HG03175 (cell line): ENCODE data around the gene GLTP.

Experiments
- ATAC-seq: cut with Tn5 transposase; IDR thresholded peaks from one replicate; pipeline ENCODE4 v1.9.1; 2021; ENCODE audit warnings: mild to moderate bottlenecking, moderate library complexity; ENCODE audit not compliant: unreplicated experiment

The GLTP gene

DNA sequence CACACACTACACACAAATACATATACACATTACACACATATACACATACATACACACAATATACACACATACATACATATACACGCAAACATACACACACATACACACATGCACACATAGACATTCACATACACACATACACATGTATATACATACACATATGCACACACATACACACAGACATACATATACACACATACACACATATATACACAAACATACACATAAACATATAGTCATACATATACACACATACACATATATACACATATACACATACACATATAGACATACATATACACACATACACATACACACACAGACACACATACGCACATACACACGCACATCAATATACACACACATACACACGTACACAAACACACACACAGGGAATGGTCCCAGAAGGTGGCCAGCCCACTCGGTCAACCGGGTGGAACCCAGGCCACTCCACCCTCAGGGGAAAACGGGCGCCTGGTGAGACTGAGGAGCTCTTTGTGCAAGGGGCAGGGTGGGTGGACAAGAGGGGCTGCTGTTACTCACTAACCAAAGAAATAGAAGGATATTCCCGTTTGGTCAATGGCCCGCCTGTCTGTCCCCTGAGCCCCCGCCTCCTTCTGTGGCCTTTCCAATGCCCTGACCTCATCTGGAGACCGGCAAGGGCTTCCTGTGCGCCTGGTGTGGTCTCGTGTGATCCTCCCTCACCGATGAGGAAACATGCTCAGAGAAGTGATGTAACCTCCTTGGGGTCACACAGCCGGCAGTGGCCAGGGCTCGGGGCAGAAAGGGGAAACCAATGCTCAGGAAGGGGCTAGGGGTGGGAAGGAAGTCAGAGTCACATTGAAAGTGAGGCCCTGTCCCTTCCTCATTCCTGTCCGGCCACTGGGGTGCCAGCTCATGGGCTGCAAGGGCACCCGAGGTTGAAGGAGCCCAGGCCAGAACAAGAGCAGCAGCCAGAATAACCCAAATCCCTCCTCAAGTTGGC lies 52.5 kb downstream of the GLTP start:
- ATAC-seq: no peak

DNA sequence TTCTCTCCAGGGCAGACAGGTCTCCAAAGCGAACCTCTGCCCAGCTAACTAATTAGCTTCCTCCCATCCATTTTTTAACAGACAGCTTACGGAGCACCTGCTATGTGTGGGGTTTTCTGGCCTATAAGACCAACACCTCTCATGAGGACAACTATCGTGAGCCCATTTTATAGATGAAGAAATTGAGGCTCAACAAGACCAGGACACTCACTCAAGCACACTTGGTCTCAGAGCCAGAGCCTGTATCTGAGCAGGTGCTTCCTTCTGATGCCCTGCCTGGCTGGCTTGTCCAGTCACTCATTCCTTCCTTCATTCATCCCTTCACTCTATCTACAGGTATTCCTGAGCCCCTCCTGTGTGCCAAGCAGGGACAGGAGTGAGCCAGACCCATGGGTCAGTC lies 53.3 kb downstream of the GLTP start:
- ATAC-seq: no peak

DNA sequence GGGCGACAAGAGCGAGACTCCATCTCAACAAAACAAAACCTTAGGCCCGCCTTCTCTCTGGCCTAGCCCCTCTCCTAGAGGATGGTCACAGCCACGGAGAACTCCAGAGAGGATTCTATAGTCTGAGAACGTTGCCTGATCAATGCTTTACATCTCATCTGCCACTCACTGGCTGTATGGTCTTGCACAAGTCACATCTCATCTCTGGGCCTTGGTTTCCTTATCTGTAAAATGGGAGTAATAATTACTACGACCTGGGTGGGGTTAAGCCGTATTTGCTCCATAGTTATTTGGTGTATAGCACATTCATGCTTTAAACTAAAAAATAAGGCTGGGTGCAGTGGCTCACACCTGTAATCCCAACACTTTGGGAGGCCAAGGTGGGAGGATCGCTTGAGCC lies 55.6 kb downstream of the GLTP start:
- no peak for ATAC-seq

DNA sequence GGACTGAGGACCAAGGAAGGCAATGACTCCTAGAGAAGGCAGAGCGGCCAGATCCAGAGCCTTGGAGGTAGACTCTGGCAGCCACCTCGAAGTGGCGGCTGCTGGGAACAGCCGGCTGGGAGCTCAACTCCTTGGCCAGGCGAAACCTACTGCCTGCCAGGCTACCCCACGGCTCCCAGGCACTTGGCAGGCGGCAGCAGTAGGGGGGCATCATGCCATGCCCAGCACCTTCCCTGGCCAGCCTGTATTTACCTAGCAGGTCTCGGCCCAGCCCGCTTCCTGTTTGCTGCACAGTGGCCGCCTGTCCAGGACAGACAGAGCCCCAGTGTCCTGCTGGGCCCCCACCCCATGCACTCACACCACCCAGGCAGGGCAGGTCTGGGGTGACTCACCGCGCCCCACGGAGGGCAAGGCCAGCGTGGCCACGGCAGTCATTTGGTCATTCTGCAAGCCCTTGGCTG lies 57.4 kb downstream of the GLTP start:
- no peak for ATAC-seq

GRCh38 chr12:109822416-109822815 lies 57.9 kb downstream of the GLTP start:
- no peak for ATAC-seq

DNA sequence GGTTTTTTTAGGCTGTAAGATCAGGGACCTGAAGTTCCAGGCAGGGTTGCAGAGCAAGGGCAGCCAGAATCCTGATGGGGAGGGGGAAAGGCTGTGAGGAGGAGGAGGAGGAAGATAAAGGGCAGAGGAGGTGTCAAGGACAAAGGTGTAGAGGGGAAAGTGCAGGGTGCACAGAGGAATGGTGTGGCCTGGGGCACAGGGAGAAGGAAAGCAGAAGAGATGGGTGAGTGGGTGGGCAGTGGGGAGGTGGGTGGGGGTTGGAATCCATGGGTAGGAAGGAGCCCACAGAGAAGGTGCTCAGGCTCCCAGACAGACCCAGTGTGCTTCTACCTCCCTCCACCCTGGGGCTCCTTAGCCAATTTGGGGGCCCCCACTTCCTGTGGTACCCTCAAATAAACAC lies 58.4 kb downstream of the GLTP start:
- ATAC-seq: no peak

DNA sequence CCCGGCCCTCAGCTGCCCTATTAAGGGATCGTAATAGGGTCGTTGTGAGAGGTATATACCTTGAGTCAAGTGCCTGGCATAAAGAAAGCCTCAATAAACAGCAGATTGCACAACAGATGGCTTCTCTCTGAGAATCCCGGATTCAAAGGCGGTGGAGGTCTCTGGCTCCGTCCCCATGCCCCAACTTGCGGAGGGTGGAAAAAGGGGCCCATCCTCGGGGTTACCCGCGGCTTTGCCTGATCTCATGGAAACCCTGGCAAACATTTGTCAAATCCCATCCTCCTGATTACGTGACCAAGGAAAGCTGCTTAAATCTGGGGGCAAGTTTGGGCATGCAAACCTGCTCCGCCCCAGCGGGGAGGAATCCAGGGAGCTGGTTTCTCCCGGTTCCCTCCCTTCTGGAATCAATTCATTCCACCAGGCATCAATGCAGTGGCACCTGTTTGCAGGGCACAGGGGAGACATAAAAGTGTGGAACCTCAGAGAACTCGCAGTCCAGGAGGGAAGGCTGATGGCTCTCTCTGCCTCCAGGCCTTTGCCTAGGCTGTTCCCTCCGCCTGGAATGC lies 59.4 kb downstream of the GLTP start:
- no peak for ATAC-seq

DNA sequence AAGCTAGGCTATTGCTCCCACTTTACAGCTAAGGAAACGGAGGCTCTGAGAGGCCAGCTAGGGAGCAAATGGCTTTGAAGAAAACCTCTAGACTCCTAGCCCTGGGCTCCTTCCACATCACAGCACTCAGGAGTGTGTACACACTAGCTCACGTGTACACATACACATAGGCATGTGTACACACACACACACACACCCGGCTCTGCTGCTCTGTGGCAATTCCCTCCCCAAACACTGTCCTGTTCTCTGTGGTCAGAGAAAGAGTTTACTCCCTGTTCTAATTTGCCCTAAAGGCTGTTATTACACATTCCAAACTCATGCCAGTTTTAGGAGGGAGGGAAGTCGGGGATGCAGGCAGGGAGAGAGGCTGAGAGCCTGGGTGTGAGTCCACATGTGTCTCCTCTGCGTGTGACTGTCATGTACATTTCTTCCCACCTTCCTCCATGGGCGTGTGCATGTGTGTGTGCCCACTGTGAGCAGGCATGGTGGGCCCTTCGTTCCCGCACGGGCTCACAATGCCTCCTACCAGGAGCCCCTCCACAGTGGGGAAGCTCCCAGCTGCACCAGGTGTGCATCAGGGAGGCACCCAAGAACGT lies 61.3 kb downstream of the GLTP start:
- no peak for ATAC-seq

GRCh38 chr12:109818253-109818652 lies 62.1 kb downstream of the GLTP start:
- ATAC-seq: no peak

DNA sequence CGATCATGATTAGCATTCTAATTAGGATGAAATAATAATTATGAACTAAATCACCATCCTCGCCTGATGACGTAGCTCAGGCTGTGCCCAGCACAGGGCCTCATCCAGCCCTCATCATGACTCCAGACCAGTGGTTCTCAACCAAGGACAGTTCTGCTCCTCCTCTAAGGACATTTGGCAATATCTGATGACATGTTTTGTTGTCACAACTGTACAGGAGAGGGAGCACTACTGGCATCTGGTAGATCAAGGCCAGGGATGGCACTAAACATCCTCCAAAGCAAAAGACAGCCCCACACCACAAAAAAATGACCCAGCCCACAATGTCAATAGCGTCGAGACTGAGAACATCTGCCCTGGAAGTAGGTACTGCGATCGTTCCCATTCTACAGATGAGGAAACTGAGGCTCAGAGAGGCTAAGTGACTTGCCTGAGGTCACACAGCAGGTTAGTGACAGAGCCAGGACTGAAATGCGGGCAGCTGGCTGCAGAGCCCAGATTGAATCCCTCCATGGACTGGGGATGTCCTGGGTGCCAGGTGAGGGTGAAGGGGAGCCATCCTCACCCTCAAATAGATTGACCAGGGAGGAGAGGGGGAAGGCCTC lies 62.6 kb downstream of the GLTP start:
- no peak for ATAC-seq

DNA sequence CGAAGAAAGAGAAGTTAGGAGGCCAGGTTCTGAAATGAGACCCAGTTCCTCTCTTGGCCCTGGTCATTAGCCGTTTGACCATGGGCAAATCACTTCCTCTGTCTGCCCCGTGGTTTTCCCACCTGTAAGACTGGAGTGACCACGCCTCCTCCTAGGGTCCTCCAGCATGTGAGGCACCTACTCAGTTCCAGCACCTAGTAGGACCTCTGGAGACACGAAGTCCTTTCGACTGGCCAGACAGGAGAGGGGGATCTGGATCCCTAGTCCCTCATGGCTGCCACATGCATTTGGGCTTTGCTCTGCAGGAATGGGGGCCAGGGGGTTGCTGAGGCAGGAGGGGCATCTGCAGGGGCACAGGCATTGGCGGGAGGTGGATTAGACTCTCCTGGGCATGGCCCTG lies 63.5 kb downstream of the GLTP start:
- ATAC-seq: no peak

- no peak for ATAC-seq
Observed at GRCh38 chr12:109815757-109816617, 64.4 kb downstream of the GLTP start.

DNA sequence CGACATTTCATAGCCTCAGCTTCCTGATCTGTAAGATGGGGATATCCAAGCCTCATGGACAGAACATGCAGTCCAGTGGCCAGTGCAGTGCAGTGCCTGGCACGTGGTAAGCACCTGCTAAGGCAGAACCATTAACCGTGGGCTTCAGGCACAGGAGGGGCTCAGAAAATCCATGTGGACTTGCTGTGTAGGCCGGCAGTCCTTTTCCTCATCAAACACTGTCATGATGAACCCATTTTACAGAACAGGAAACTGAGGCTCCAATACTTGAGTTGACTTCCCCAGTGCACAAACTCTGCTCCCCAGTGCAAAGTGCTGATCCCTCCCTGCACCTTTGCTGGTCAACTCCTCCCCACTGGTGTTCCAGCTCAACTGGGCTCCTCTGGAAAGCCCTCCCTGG lies 65.1 kb downstream of the GLTP start:
- no peak for ATAC-seq

DNA sequence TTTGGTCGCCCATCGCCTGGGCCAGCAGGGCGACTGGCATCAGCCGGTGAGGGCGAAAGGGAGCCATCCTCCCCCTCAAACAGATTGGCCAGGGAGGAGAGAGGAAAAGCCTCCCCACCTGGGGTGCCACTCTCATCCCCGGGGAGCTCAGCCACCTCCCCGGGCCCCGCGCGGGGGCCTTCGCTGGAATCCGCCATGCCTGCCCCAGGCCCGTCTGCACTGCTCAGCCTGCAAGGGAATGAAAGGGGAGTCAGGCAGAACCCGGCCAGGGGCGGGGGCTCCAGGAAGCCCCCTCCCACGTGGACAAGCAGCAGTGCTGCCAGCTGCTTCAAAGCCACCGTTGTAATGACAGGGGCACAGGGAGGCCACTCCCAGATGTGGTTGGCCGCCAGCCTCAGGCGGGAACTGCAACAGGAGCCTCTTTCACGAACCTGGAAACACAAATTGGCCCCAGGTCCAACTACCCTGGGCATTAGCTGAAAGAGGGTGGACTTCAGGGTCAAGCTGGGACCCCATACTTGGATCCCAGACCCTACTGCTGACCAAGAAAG lies 65.7 kb downstream of the GLTP start:
- ATAC-seq: no peak

DNA sequence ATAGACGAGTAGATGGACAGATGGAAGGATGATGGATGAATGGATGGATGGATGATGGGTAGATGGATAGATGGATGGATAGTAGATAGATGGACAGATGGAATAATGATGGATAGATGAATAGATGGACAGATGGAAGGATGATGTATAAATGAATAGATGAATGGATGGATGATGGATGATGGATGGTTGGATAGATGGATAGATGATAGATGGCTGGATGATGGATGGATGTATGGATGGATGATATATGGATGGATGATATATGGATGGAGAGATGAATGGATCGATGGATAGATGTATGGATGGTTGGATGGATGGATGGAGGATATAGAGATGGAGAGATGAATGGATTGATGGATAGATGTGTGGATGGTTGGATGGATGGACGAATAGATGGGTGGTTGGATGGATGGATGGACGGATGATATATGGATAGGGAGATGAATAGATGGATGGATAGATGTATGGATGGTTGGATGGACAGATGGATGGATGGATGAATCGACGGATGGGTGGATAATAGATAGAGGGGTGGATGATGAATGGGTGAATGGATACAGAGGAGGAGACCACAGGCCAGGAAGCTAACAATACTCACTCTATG lies 66.4 kb downstream of the GLTP start:
- no peak for ATAC-seq

DNA sequence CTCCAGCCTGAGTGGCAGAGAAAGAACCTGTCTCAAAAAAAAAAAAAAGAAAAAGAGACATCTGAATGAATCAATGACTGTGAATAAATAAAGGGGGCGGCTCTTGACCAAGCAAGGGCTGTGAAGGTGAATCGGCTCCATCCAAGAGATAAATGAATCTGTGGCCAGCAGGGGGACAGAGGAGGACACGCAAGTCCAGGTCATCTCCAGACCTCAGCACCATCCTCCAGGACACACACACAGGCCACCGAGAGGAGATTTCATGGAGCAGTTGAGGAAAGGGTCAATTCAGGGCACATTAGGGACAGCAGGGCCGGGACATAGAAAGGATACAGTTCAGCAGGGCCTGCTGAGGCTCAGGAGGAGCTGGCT lies 68.7 kb downstream of the GLTP start:
- ATAC-seq: no peak

DNA sequence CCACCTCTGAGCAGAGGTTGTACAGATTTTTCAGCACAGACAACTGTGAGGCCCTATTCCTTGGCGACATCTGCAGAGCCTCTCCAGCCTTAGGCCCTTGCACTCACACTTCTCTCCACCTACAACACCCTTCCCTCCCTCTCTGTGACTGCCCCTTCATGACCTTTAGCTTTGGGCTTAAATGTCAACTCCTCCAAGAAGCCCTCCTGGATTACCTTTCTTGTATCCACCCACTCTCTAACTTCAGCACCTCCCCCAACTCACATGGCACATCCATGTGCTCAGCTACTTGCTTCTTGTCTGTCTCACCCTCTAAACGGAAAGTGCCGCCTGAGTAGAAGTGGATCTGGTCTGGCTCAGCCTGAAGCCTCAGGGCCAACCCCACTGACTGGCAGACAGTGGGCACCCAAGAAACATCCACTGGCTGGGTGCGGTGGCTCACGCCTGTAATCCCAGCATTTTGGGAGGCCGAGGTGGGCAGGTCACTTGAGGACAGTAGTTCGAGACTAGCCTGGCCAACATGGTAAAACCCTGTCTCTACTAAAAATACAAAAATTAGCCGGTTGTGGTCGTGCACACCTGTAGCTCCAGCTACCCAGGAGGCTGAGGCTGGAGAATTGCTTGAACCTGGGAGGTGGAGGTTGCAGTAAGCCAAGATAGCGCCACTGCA lies 69.3 kb downstream of the GLTP start:
- no peak for ATAC-seq

- ATAC-seq: no peak
Observed at GRCh38 chr12:109808876-109809646, 71.3 kb downstream of the GLTP start.
